Upper lobe of left lung (tissue), 4 donors: ENCODE results near the gene TEX44.

ENCODE experiments used
- CTCF ChIP-seq, 6 experiments: fragments of 450-650 bp in 4 of 6; fragments of 200-600 bp in 2 of 6; sonication (generic) in 2 of 6; IDR thresholded peaks; one replicate each; pipeline ENCODE4 v1.5.1; 2016 to 2019; ENCODE audit warnings: antibody characterized with exemption in 6 of 6
- POLR2A ChIP-seq, 4 donors: fragments of 450-650 bp; IDR thresholded peaks; one replicate each; pipeline ENCODE4 v1.5.1; 2016 to 2017; ENCODE audit warnings: antibody characterized with exemption in 4 of 4, mild to moderate bottlenecking in 2 of 4

DNA sequence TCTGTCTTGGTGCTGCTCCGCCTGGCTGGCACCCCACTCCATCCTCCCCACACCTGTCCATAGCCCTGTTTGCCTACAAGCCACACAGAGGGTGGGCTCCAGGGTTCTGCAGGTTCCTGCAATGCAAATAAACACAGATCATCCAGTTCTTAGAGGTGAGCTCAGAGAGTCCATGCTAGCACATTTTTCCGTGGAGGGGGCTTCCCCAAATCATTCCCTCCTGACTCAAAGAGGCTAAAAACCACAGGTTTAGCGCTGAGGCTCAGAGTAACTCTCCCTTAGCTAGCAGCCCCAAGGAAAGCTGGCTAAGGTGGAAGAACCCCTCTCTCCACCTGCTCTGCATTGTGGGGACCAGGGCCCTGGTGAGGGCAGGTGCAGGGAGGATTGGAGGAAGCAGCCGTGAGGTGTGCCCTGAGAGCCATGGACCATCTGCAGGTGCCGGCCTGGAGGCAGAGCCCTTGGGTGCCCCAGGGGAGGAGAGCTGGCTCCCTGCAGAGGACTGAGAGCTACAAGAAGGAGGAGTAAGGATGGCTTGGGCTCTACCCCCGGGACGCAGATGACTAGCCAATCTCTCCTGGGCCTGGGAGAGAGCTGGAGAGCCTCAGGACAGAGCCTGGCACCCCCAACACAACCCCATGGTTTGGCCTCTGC, 23.8 kb upstream of the TEX44 start:
- TF ChIP-seq CTCF (IDR thresholded peaks at IDR 0.05) (no peak), POLR2A (IDR thresholded peaks at IDR 0.05) (no peak)
